Mesendoderm (in vitro differentiated cells): Measurements from ENCODE around the gene CDH20.
A peak's percentile ranks its signal among the peaks of the same experiment; 100 is the strongest.

Source experiments
- DNase-seq: peaks from one replicate; pipeline ENCODE4 v3.0.0; 2013
- H2AK5ac ChIP-seq: 2 replicates; pipeline ENCODE4 v1.6.1; 2013; ENCODE audit warnings: low read length, inconsistent platforms
- H2BK120ac ChIP-seq: 2 replicates; pipeline ENCODE4 v1.6.1; 2013; ENCODE audit warnings: low read depth, mild to moderate bottlenecking, low read length, moderate library complexity, mixed read lengths
- H2BK15ac ChIP-seq: replicated peaks from 2 replicates; pipeline ENCODE4 v1.6.1; 2013; ENCODE audit warnings: low read depth, mild to moderate bottlenecking, moderate library complexity
- H2BK5ac ChIP-seq: 2 replicates; pipeline ENCODE4 v1.6.1; 2013; ENCODE audit warnings: low read length, inconsistent platforms
- H3K18ac ChIP-seq: 2 replicates; pipeline ENCODE4 v1.6.1; 2013; ENCODE audit warnings: mild to moderate bottlenecking, low read length, mixed read lengths
- H3K23ac ChIP-seq: one replicate; pipeline ENCODE4 v1.6.1; 2013; ENCODE audit warnings: low read length
- H3K27ac ChIP-seq: 2 replicates; pipeline ENCODE4 v1.5.1; 2013; ENCODE audit warnings: low read depth, mild to moderate bottlenecking, inconsistent platforms, low read length, moderate library complexity
- H3K27me3 ChIP-seq: 2 replicates; pipeline ENCODE4 v1.6.1; 2013; ENCODE audit warnings: low read length, control low read depth, mild to moderate bottlenecking, inconsistent platforms; ENCODE audit not compliant: insufficient read depth, poor library complexity
- H3K36me3 ChIP-seq: 2 replicates; pipeline ENCODE4 v1.6.1; 2013; ENCODE audit warnings: low read length, inconsistent platforms; ENCODE audit not compliant: control insufficient read depth, insufficient read depth
- H3K4ac ChIP-seq: one replicate; pipeline ENCODE4 v1.6.1; 2013; ENCODE audit warnings: low read depth, mild to moderate bottlenecking, low read length, moderate library complexity
- H3K4me1 ChIP-seq: 2 replicates; pipeline ENCODE4 v1.6.1; 2013; ENCODE audit warnings: low read depth, low read length, inconsistent platforms; ENCODE audit not compliant: control insufficient read depth
- H3K4me2 ChIP-seq: 2 replicates; pipeline ENCODE4 v1.6.1; 2013; ENCODE audit warnings: low read length
- H3K4me3 ChIP-seq: 2 replicates; pipeline ENCODE4 v1.5.1; 2013; ENCODE audit warnings: mild to moderate bottlenecking, low read length
- H3K56ac ChIP-seq: one replicate; pipeline ENCODE4 v1.6.1; 2013; ENCODE audit warnings: low read length
- H3K79me1 ChIP-seq: 2 replicates; pipeline ENCODE4 v1.6.1; 2013; ENCODE audit warnings: low read length, inconsistent platforms
- H3K79me2 ChIP-seq: 2 replicates; pipeline ENCODE4 v1.6.1; 2013; ENCODE audit warnings: mild to moderate bottlenecking, low read length; ENCODE audit not compliant: control insufficient read depth, insufficient read depth
- H3K9ac ChIP-seq: 2 replicates; pipeline ENCODE4 v1.6.1; 2013; ENCODE audit warnings: low read length, inconsistent platforms
- H4K5ac ChIP-seq: one replicate; pipeline ENCODE4 v1.6.1; 2013; ENCODE audit warnings: low read length
- H4K8ac ChIP-seq: one replicate; pipeline ENCODE4 v1.6.1; 2013; ENCODE audit warnings: low read depth, mild to moderate bottlenecking, control low read depth, low read length, moderate library complexity
- WGBS: extraction: QIAGEN DNeasy Blood & Tissue Kit; methylation state at CpG from one replicate; pipeline ENCODE4 v1.1.7; 2013; ENCODE audit warnings: low lambda C conversion rate, missing lambda C conversion rate; ENCODE audit not compliant: insufficient coverage; ENCODE audit errors: extremely low coverage; 5-methylcytosine and 5-hydroxymethylcytosine counted together

The CDH20 gene

DNA sequence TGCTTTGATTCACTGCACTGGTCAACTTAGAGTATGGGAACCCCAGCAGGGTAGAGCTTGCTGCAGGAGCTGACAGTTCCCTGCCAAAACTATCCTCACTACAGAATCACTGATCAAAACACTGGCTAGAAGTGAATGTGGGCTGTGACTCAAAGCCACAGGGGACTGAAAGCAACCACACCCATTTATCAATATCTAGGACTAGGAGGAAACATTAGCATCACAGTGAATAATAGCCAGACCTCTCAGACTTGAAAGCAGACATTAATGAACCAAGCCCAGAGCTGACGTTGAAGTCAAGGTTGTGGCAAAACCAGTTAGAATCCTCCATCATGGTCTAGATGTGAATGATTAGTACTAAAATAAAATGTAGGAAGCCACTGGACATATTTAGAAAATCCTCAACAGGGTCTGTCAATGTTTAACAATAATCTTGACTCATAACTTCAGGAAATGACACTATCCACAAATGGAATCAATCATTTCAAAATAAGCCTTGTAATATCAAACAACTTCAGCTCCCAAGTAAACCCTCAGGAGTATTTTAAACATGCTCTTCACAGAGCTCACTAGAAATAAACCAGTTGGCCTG lies 131.4 kb downstream of the CDH20 start:
- no peak overlapping the region for H3K4me3 ChIP-seq
- DNase-seq: no peak
- H4K8ac ChIP-seq: no peak overlapping the region
- H2BK15ac ChIP-seq: no peak overlapping the region
- no peaks in the 10 kb centered on the region for H3K4me1 ChIP-seq
- no peak overlapping the region for H2BK5ac ChIP-seq
- no peak overlapping the region for H3K56ac ChIP-seq
- H3K27ac ChIP-seq: no peak overlapping the region
- no peak overlapping the region for H2BK120ac ChIP-seq
- no peak overlapping the region for H3K4ac ChIP-seq
- H4K5ac ChIP-seq: no peak overlapping the region
- no peaks in the 10 kb centered on the region for H3K27me3 ChIP-seq
- no peak overlapping the region for H3K23ac ChIP-seq
- H3K79me2 ChIP-seq: no peaks in the 10 kb centered on the region
- WGBS: no CpG with 5 or more reads among the region's 1 CpG
- H3K18ac ChIP-seq: no peak overlapping the region
- no peaks in the 10 kb centered on the region for H3K79me1 ChIP-seq
- H3K4me2 ChIP-seq: no peak overlapping the region
- H3K36me3 ChIP-seq: no peaks in the 10 kb centered on the region
- H3K9ac ChIP-seq: no peak overlapping the region
- no peak overlapping the region for H2AK5ac ChIP-seq

DNA sequence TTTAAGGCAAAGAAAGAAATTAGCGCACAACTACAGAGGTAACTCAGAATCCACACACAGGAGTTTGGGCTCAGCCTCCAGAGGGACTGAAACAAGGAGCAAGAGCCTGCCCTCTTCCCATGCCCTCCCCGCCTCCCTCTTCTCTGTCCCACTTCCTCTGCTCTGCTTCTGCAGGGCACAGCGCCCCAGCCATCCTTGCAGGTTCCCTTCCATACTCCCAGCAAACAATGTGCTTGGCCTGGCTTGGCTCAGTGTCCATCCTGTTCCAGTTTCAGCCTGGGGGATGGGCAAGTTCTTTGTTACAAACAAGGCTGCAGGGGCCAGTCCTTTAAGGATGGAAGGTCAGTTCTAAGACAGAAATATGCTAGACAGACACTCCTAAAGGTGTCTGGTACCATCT lies 133.5 kb downstream of the CDH20 start:
- Histone ChIP-seq H3K27ac (no peak overlapping the region), H4K5ac (no peak overlapping the region), H4K8ac (no peak overlapping the region), H3K79me1 (no peaks in the 10 kb centered on the region), H3K27me3 (no peaks in the 10 kb centered on the region), H3K4me3 (no peak overlapping the region), H3K23ac (no peak overlapping the region), H3K4me2 (no peak overlapping the region), H2BK120ac (no peak overlapping the region), H3K36me3 (no peaks in the 10 kb centered on the region), H3K9ac (no peak overlapping the region), H3K4me1 (no peaks in the 10 kb centered on the region), H2BK5ac (no peak overlapping the region), H2BK15ac (no peak overlapping the region), H3K79me2 (no peaks in the 10 kb centered on the region), H2AK5ac (no peak overlapping the region), H3K4ac (no peak overlapping the region), H3K56ac (no peak overlapping the region), H3K18ac (no peak overlapping the region)
- WGBS: no CpG with 5 or more reads among the region's 3 CpGs
- DNase-seq: no peak

DNA sequence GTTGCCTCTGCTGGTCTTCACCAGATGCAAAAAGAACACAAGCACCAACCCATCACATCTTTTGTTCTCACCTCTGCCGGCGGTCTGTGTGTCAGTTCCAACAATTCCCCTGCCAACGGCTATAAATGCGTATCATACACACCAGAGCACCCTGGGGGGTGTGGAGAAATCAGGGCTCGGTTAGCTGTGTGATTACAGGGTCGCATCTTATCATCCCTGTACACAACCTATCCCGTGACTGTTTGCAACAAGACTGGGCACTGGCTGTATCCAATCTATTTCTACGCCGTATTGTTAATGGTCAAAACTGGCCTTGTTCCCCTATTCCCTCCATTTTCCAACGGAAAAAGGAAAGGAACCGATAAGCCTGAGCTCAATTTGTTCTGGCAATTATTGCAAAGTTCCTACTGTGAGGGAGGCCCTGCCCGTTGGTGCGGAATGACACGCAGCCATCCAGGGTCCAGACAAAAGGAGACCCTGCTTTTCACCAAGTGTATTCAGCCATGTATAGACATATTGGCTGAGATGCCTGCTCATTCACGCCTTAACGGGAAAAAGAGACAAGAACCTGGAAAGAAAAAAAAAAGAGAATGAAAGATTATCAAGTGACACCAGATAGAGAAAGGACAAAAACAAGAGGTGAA lies 136.9 kb downstream of the CDH20 start:
- no peak overlapping the region for H3K4me3 ChIP-seq
- no peaks in the 10 kb centered on the region for H3K79me1 ChIP-seq
- no peak overlapping the region for H2AK5ac ChIP-seq
- no peak overlapping the region for H2BK5ac ChIP-seq
- no peak overlapping the region for H2BK15ac ChIP-seq
- H3K27ac ChIP-seq: no peak overlapping the region
- H3K27me3 ChIP-seq: no peaks in the 10 kb centered on the region
- no peak overlapping the region for H4K5ac ChIP-seq
- no peaks in the 10 kb centered on the region for H3K79me2 ChIP-seq
- H3K4ac ChIP-seq: no peak overlapping the region
- H4K8ac ChIP-seq: no peak overlapping the region
- no peak overlapping the region for H3K9ac ChIP-seq
- no peaks in the 10 kb centered on the region for H3K36me3 ChIP-seq
- no peak overlapping the region for H3K56ac ChIP-seq
- no peak overlapping the region for H3K23ac ChIP-seq
- no CpG with 5 or more reads among the region's 16 CpGs for WGBS
- H3K4me1 ChIP-seq: no peaks in the 10 kb centered on the region
- no peak overlapping the region for H2BK120ac ChIP-seq
- H3K4me2 ChIP-seq: no peak overlapping the region
- no peak overlapping the region for H3K18ac ChIP-seq
- no peak for DNase-seq

DNA sequence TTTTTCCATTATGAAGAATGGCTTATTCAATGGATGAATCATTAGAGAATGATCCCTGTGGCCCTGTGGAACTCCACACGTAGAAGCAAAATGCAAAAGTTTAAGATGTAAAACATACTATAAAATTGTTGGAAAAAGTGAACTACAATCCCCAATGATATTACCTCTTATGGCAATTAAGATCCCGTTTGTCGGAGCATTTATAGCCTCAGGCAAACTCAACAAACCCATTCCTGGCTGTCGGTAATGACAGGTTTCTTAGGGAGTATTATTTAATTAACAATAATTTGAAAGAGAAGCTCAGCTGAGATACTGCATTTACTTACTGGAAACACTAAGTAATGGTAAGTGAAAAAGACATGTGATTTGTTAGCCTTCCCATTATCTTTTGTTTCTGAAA lies 138.3 kb downstream of the CDH20 start:
- Histone ChIP-seq H3K79me1 (no peaks in the 10 kb centered on the region), H2AK5ac (no peak overlapping the region), H3K4me3 (no peak overlapping the region), H3K18ac (no peak overlapping the region), H3K27ac (no peak overlapping the region), H3K9ac (no peak overlapping the region), H4K8ac (no peak overlapping the region), H2BK5ac (no peak overlapping the region), H2BK120ac (no peak overlapping the region), H3K79me2 (no peaks in the 10 kb centered on the region), H3K23ac (no peak overlapping the region), H2BK15ac (no peak overlapping the region), H3K36me3 (no peaks in the 10 kb centered on the region), H3K27me3 (no peaks in the 10 kb centered on the region), H3K56ac (no peak overlapping the region), H3K4me2 (no peak overlapping the region), H3K4me1 (no peaks in the 10 kb centered on the region), H4K5ac (no peak overlapping the region), H3K4ac (no peak overlapping the region)
- DNase-seq: no peak
- no CpG with 5 or more reads among the region's 4 CpGs for WGBS

DNA sequence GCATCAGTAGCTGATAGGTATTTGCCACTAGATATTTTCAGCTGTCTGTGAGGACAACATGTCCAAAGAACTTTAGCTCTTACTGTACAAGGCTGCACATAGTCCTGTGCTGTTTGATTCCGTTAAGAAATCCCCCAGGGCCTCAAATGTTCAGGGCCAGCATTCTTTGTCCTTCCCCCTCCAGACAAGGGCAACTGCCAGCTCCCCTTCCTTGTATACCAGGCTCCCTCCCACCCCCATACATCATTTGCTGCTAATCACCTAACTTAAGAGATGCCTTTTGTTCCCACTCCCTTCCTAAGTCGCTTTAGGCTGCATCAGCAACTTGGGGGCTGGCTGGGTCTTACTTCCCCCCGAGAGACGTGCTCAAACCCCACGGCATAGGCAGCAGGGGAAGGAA lies 138.7 kb downstream of the CDH20 start:
- no peak overlapping the region for H3K9ac ChIP-seq
- no peak overlapping the region for H3K4me2 ChIP-seq
- no peak overlapping the region for H3K4me3 ChIP-seq
- no peaks in the 10 kb centered on the region for H3K36me3 ChIP-seq
- no peak overlapping the region for H3K4ac ChIP-seq
- peak; percentile 27 for DNase-seq
- no peak overlapping the region for H2BK120ac ChIP-seq
- no peak overlapping the region for H4K5ac ChIP-seq
- WGBS: no CpG with 5 or more reads among the region's 5 CpGs
- no peak overlapping the region for H4K8ac ChIP-seq
- no peaks in the 10 kb centered on the region for H3K79me1 ChIP-seq
- H2BK5ac ChIP-seq: no peak overlapping the region
- no peaks in the 10 kb centered on the region for H3K4me1 ChIP-seq
- no peak overlapping the region for H3K27ac ChIP-seq
- H2BK15ac ChIP-seq: no peak overlapping the region
- no peak overlapping the region for H3K23ac ChIP-seq
- H2AK5ac ChIP-seq: no peak overlapping the region
- H3K18ac ChIP-seq: no peak overlapping the region
- H3K56ac ChIP-seq: no peak overlapping the region
- no peaks in the 10 kb centered on the region for H3K79me2 ChIP-seq
- H3K27me3 ChIP-seq: no peaks in the 10 kb centered on the region

DNA sequence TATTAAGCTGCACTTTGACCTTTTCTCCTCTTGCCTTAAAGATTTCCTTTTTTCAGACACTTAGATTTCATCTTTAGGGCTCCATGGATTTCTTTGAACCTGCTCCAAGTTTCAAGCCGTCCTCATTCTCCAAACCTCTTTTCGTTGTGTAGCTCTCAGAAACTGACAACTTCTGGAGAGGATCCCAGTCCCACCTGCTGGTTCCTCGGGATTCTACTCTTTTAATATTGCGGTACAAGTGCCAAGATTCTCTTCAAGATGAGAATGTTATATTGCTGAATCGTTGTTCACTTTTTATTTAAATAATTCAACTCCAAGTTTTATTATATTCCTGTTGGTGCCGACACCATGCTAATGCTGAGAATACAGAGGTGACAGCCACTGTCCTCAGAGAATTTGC lies 141.1 kb downstream of the CDH20 start:
- no peaks in the 10 kb centered on the region for H3K4me1 ChIP-seq
- no peaks in the 10 kb centered on the region for H3K79me1 ChIP-seq
- H2BK120ac ChIP-seq: no peak overlapping the region
- WGBS: no CpG with 5 or more reads among the region's 6 CpGs
- no peak overlapping the region for H3K27ac ChIP-seq
- no peak overlapping the region for H2BK15ac ChIP-seq
- no peaks in the 10 kb centered on the region for H3K27me3 ChIP-seq
- H4K5ac ChIP-seq: no peak overlapping the region
- H4K8ac ChIP-seq: no peak overlapping the region
- H3K36me3 ChIP-seq: no peaks in the 10 kb centered on the region
- H3K4me2 ChIP-seq: no peak overlapping the region
- no peak overlapping the region for H3K56ac ChIP-seq
- H2AK5ac ChIP-seq: no peak overlapping the region
- no peak overlapping the region for H3K23ac ChIP-seq
- H2BK5ac ChIP-seq: no peak overlapping the region
- no peak overlapping the region for H3K18ac ChIP-seq
- H3K79me2 ChIP-seq: no peaks in the 10 kb centered on the region
- H3K9ac ChIP-seq: no peak overlapping the region
- no peak overlapping the region for H3K4ac ChIP-seq
- no peak for DNase-seq
- H3K4me3 ChIP-seq: no peak overlapping the region
